NCI-H1048 (cell line): Measurements from ENCODE around the gene TMEM170B.

Experiments used
- DNase-seq: peaks from one replicate; lab custom pipeline; 2025; lab: John Stamatoyannopoulos, UW

The TMEM170B gene, protein sequence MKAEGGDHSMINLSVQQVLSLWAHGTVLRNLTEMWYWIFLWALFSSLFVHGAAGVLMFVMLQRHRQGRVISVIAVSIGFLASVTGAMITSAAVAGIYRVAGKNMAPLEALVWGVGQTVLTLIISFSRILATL

DNA sequence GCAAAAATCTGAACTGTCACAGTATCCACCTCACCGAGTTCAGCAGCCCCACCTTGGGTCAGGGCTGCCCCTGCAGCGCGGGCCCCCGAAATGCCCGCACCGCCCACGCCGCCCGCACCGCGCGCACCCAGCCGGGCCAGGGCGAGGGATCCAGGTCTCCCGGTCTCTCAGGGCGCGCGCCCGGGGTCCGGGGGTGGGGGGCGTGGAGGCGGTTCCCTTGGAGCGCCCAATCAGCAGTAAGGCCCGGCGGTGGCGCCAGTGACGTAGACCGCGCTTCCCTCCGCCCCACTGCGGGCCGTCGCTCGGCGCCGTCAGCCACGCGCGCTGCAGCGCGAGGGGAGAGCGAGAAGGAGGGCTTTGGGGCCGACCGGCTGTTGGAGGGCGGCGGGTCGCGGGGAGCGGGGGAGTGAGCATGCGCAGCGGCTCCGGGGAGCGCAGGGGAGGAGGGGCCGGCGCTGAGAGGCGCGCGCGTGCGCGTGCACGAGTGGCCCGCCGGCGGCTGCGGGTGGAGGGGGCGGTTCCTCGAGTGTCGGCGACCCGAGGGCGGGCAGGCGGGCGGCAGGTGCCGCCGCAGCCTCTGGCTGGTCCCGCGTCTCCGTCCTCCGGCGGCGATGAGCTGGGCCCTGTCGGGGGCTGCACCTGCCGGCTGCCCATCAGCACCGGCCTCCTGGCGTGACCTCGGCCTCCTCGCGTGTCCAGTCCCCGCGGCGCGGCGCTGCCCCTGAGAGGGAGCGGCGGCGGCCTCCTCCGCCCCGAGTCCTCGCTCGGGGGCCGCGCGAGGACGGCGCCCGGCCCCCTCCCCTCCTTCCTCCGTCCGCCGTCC lies at the start of gene TMEM170B:
Gene TMEM170B, plus strand, starts transcription at position 521 of the 823 bp plus-strand sequence. CDS start 529 bp downstream, outside the sequence.
- peak; percentile 87 for DNase-seq

DNA sequence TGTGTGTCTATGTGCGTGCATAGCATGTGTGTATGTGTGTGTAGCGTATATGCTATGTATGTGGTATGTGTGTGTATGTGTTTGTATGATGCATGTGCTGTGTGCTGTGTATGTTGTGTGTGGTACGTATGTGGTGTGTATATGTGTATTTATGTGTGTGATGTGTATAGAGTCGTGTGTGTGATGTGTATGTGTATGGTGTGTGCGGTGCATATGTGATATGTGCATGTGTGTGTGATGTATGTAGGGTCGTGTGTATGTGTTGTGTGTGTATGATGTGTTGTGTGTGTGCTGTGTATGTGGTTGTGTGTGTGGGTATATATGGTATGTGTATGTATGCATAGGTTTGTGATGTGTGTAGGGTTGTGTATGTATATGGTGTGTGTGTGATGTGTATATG lies 46.6 kb upstream of the TMEM170B start:
- DNase-seq, result no peak

DNA sequence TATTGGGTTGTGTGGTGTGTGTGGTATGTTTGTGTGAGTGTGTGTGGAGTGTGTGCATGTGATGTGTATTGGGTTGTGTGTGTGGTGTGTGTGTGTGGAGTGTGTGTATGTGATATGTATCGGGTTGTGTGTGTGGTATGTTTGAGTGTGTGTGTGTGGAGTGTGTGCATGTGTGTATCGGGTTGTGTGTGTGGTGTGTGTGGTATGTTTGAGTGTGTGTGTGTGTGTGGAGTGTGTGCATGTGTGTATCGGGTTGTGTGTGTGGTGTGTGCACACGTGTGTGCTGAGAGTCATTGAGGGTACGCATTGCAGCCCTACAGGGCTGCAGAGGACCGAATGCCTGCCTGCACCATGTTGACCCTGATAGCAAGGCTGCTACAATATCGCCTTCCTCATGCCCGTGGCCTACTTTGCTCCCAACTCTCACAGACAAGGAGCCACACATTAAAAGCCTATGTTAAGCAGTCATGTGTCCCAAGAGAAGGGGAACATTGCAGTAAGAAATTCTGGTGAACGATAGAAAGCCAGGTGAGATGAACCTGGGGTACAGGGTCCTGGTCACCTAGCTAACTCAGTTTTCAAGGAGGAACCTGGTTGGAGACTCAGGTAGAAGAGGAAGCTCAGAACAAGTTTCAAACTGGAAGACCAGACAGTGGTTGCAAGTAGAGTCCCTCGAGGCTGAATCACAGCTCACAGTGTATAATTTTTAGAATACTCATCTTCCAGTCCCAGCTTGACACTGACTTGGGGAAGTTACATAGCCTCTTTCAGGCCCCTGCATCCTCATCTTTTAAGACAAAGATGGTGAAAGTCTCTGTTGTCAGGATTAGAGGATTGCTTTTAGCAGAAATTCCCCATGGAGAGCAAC lies 45.7 kb upstream of the TMEM170B start:
- DNase-seq, result no peak

DNA sequence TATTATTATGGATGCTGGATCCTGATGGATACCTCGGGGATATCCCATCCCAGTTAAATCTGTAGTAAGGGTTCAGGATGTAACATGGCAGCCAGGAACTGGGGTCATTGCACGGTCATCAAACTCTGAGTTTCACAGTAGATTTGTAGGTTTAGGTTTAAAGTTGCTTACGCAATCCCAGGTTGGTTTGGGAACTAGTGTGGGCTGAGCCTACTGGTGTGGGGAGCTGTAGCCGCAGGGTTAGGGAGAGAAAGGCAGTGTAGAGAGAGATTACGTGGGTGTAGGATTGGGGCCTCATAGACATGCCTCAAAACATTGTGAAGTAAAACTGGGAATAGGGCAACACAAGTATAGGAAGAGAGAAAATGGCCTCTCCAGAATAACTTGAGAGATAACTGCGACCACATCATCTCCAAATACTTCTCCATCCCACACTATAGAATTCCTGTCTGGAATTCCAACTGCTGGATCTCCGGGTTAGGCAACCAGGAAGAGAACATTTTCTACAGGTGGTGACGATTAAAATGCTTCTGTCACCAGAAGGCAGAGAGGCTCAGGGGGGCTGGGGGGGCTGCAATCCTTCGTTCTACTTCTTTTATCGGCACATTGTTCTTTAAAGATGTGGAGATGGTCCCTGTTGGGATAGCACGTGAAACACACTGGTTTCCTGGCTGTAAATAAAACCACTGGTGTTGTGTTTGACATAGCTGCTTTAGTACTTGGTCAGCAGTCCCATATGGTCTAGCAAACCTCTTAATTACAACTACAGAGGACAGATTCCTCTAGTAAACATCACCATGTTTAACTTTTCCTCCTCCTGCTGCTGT lies 44.9 kb upstream of the TMEM170B start:
- no peak for DNase-seq

DNA sequence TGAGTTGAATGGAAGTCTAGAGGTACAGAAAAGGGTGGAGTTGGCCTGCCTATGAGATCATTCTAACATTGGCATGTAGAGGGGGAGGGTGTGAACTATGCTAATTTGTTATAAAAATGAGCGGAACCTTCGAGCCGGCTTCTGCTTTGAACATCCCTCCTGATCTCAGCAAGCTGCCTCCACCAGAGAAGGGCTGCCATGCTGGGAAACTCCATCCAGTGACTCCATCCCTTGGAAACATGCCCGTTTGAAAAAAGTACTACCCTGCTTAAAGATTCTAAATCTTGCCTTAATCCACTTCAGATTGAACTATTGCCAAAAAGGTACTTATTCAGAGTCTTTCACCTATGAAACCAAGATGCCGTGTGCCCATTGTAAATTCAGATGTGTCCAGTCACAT lies 43.6 kb upstream of the TMEM170B start:
- no peak for DNase-seq

GRCh38 chr6:11494786-11495564 lies 42.6 kb upstream of the TMEM170B start:
- no peak for DNase-seq

GRCh38 chr6:11495565-11496145 lies 41.9 kb upstream of the TMEM170B start:
- no peak for DNase-seq

DNA sequence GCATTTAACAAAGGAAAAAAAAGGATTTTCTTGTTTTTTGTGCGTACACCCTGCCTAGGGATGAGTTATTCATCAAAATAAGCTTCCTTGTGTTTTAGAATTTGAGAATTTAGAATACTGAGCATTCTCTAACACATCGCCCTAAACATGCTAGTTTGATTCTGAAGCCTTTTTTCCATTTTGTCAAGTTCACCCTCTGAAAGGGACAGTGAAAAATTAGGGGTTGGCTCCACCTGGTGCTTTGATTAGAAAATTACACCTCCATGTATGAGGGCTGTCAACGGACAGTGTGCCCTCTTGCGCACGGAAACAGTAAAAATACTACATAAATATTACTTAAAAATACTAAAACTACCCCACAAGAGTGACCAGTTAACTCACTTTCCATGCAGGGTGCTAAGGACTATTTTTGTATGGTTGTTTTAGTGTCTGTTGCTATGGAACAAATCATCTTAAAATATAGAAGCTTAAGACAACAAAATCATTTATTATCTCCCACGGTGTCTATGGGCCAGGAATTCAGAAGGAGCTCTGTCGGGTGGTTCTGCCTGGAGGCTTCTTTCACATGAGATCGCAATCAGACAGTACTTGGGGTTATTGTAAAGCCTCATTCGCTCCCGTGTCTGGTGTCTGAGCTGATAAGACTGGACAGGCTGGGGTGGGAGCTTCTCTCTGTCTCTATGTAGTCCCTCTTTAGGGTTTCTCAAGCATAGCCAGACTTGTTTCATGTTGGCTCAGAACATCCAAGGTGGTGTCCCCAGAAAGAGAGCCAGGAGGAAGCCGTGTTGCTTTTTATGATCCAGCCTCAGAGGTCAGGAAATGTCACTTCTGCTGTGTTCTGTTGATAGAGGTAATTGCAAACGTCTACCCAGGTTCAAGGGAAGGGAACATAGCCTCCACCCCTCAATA lies 41.1 kb upstream of the TMEM170B start:
- peak; percentile 26 for DNase-seq

- no peak for DNase-seq
Measured at GRCh38 chr6:11497107-11497506, 40.4 kb upstream of the TMEM170B start.

DNA sequence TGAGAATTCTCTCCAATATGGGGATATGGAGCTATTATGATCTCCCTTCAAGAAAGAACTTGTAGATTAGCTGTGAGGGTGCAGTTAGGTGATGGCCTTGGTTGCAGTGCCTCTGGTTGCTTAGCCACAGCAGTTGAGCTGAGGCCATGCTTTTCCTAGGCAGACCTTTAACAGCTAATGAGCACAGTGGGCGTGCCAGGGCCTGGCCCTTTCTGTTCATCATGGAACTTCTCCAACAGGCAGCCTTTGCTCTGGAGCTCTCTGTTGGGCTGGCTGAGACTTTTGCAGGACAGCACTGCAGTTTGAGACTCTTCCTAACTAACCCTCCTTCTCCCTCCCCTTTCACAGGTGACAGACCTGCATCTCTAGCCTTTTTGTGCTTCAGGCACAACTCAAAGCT lies 39.7 kb upstream of the TMEM170B start:
- no peak for DNase-seq

DNA sequence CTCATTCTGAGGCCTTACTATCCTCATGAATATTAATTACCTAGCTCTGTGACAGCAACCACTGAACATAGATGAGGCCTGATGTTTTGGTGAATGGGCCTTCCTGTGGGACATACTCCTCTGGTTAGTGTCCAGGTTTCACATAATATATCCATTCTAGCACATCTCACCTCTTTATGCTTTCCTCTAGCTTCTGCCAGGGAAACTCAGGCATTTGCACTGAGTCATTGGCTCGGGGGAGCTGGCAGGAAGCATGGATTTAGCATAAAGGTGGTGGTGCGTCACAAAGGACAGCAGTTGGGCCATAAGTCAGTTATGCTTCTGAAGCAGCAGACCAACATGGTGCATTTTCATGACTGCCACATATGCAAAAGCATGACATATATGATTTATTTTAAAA lies 37.5 kb upstream of the TMEM170B start:
- DNase-seq, result no peak

GRCh38 chr6:11509471-11509870 lies 28.1 kb upstream of the TMEM170B start:
- no peak for DNase-seq

- DNase-seq, result no peak
Measured at GRCh38 chr6:11514672-11515071, 22.9 kb upstream of the TMEM170B start.

DNA sequence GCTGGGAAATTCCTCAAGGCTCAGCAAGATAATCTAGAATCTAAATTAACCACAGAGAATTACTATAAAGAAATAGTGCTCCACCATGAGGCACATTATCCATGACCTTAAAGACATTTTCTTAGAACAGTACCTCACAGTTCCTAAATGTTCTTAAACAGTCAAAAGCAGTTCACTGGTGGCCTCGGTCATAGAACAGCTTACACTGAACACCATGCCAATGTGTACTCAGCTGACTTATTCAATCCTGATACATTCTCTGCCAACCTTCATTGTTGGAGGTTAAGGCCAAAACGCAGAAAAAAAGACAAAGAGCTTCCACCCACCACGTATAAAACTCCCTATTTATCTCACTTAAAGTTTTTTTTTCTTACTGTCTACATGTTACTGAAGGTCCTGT lies 21.8 kb upstream of the TMEM170B start:
- no peak for DNase-seq

- no peak for DNase-seq
Measured at GRCh38 chr6:11522812-11523605, 14.5 kb upstream of the TMEM170B start.

DNA sequence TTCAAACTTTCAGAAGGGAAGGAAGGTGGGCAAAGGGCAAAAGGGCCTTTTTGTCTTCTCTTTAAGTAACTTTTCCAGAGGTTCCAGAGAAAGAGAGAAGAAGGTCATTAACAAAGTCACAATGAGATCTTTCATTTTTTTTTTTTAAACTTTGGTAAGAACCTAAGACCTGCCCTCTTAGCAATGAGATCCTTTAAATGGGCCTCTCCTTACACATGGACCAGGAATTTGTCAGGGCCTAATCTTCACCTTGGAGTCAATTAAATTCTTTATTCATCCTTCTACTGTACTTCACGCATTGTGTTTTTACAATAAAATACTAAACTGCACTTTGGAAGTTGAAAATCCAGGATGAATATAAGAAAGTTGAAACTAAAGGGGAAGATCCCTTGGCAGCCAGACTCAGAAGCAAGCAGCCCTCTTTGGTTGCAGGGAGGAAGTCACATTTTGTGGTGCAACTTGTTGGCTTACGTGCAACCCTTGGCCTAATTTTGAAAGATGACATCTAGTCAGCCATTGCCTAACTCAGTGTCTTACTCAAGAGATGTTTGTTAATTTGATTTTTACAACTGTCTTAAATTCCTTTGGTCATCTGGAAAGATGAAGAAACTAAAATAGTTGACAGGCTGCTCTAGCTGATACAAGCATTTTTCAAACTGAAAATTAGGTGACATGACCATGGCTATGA lies 11.9 kb upstream of the TMEM170B start:
- DNase-seq, result no peak

DNA sequence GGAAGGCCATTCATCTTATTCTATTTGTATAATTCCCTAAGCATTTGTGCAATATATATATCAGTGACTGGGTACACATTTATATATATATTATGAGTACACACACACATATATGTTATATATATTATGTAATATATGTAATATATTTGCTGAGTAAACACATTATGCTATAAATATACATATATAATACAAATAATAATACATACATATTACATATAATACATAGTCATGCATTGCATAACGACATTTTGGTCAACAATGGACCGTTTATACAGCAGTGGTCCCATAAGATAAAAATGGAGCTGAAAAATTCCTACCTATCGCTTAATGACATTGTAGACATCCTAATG lies 11.4 kb upstream of the TMEM170B start:
- DNase-seq, result no peak

DNA sequence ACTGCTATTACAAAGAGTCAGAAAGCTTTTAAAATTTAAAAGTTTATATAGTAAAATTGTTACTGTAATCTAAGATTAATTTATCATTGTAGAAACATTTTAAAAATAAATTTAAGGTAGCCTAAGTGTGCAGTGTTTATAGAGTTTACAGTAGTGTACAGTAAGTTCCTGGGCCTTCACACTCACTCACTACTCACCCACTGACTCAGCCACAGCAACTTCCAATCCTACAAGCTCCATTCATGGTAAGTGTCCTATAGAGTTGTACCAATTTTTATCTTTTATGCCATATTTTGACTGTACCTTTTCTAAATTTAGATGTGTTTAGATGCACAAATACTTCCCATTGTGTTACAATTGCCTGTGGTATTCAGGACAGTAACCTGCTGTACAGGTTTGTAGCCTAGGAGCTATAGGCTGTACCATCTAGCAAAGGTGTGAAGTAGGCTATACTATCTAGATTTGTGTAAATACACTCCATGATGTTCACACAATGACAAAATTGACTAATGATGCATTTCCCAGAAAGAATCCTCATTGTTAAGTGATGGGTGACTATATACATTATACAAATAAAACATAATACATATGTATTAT lies 10.2 kb upstream of the TMEM170B start:
- DNase-seq, result no peak
